ENCODE measurements around the gene THOC6. TPM values are rescaled to one million over a fixed set of nuclear protein-coding genes. Genes with fewer than 3 reads are reported as not detected.
"Not testable (repeated sequence)": the region's sequence is repeated elsewhere in the genome, so short reads cannot be mapped to it uniquely, and the experiment has no call there.

THOC6 gene

GRCh38 chr16:3074860-3075522 lies 51.2 kb downstream of the THOC6 start:
- no peaks in the 10 kb centered on the region for H3K79me2 ChIP-seq (ENCODE audit: control insufficient read depth, insufficient read depth, low read length)
- no peak overlapping the region for H2BK120ac ChIP-seq (ENCODE audit: low read depth, low read length)
- no peak overlapping the region for H3K56ac ChIP-seq (ENCODE audit: low read length)
- no peak overlapping the region for H3K4me3 ChIP-seq (ENCODE audit: low read length)
- no peak overlapping the region for H2AK5ac ChIP-seq (ENCODE audit: low read length)
- no peak overlapping the region for H3K27ac ChIP-seq (ENCODE audit: low read depth, low read length)
- no peak overlapping the region for H3K9ac ChIP-seq (ENCODE audit: low read length)
- DNase-seq = no peak
- WGBS (ENCODE audit: extremely low coverage, insufficient coverage, low lambda C conversion rate) = no CpG with 5 or more reads among the region's 9 CpGs
- no peak overlapping the region for H2BK15ac ChIP-seq (replicated peaks; ENCODE audit: low read depth)
- no peak overlapping the region for H3K23ac ChIP-seq (ENCODE audit: low read length)
- H3K27me3 ChIP-seq (ENCODE audit: insufficient read depth, low read length, poor library complexity) = no peaks in the 10 kb centered on the region
- no peak overlapping the region for H3K4ac ChIP-seq (ENCODE audit: low read depth, low read length)
- H4K5ac ChIP-seq (ENCODE audit: low read length) = no peak overlapping the region
- H4K8ac ChIP-seq (ENCODE audit: low read depth, low read length) = no peak overlapping the region
- H2BK5ac ChIP-seq (ENCODE audit: low read length) = no peak overlapping the region
- H3K36me3 ChIP-seq (ENCODE audit: control insufficient read depth, insufficient read depth, low read length) = no peaks in the 10 kb centered on the region
- H3K18ac ChIP-seq (ENCODE audit: low read length) = no peak overlapping the region
- no peaks in the 10 kb centered on the region for H3K79me1 ChIP-seq (ENCODE audit: low read length)
- H3K4me2 ChIP-seq (ENCODE audit: low read length) = no peak overlapping the region
- no peaks in the 10 kb centered on the region for H3K4me1 ChIP-seq (ENCODE audit: control insufficient read depth, low read depth, low read length)

- no peaks in the 10 kb centered on the region for H3K79me1 ChIP-seq (ENCODE audit: low read length)
- H3K18ac ChIP-seq (ENCODE audit: low read length) = no peak overlapping the region
- H4K5ac ChIP-seq (ENCODE audit: low read length) = no peak overlapping the region
- H3K27ac ChIP-seq (ENCODE audit: low read depth, low read length) = no peak overlapping the region
- no peak overlapping the region for H3K9ac ChIP-seq (ENCODE audit: low read length)
- H3K23ac ChIP-seq (ENCODE audit: low read length) = no peak overlapping the region
- no peak overlapping the region for H2BK5ac ChIP-seq (ENCODE audit: low read length)
- H4K8ac ChIP-seq (ENCODE audit: low read depth, low read length) = no peak overlapping the region
- H2BK15ac ChIP-seq (replicated peaks; ENCODE audit: low read depth) = no peak overlapping the region
- no peak overlapping the region for H3K56ac ChIP-seq (ENCODE audit: low read length)
- H3K36me3 ChIP-seq (ENCODE audit: control insufficient read depth, insufficient read depth, low read length) = no peaks in the 10 kb centered on the region
- H3K79me2 ChIP-seq (ENCODE audit: control insufficient read depth, insufficient read depth, low read length) = no peaks in the 10 kb centered on the region
- H2BK120ac ChIP-seq (ENCODE audit: low read depth, low read length) = no peak overlapping the region
- H3K4me1 ChIP-seq (ENCODE audit: control insufficient read depth, low read depth, low read length) = no peaks in the 10 kb centered on the region
- H3K4ac ChIP-seq (ENCODE audit: low read depth, low read length) = no peak overlapping the region
- no peak for DNase-seq
- H2AK5ac ChIP-seq (ENCODE audit: low read length) = no peak overlapping the region
- H3K4me2 ChIP-seq (ENCODE audit: low read length) = no peak overlapping the region
- no peak overlapping the region for H3K4me3 ChIP-seq (ENCODE audit: low read length)
- WGBS (ENCODE audit: extremely low coverage, insufficient coverage, low lambda C conversion rate) = no CpG with 5 or more reads among the region's 10 CpGs
- H3K27me3 ChIP-seq (ENCODE audit: insufficient read depth, low read length, poor library complexity) = no peaks in the 10 kb centered on the region
Measured at GRCh38 chr16:3075523-3075915, 51.7 kb downstream of the THOC6 start.

- not testable (repeated sequence) for DNase-seq; H2AK5ac ChIP-seq (ENCODE audit: low read length); H2BK5ac ChIP-seq (ENCODE audit: low read length); H3K4me1 ChIP-seq (ENCODE audit: control insufficient read depth, low read depth, low read length); H3K79me1 ChIP-seq (ENCODE audit: low read length); H3K4me3 ChIP-seq (ENCODE audit: low read length); H2BK120ac ChIP-seq (ENCODE audit: low read depth, low read length); H3K36me3 ChIP-seq (ENCODE audit: control insufficient read depth, insufficient read depth, low read length); H3K27me3 ChIP-seq (ENCODE audit: insufficient read depth, low read length, poor library complexity); H4K8ac ChIP-seq (ENCODE audit: low read depth, low read length); H4K5ac ChIP-seq (ENCODE audit: low read length); H3K23ac ChIP-seq (ENCODE audit: low read length); H3K9ac ChIP-seq (ENCODE audit: low read length); H3K27ac ChIP-seq (ENCODE audit: low read depth, low read length); H3K56ac ChIP-seq (ENCODE audit: low read length); H3K18ac ChIP-seq (ENCODE audit: low read length); H2BK15ac ChIP-seq (replicated peaks; ENCODE audit: low read depth); H3K4ac ChIP-seq (ENCODE audit: low read depth, low read length); H3K4me2 ChIP-seq (ENCODE audit: low read length); H3K79me2 ChIP-seq (ENCODE audit: control insufficient read depth, insufficient read depth, low read length)
- no CpG with 5 or more reads among the region's 6 CpGs for WGBS (ENCODE audit: extremely low coverage, insufficient coverage, low lambda C conversion rate)
Measured at GRCh38 chr16:3075946-3076345, 52.1 kb downstream of the THOC6 start.

- DNase-seq = no peak
- WGBS (ENCODE audit: extremely low coverage, insufficient coverage, low lambda C conversion rate) = no CpG with 5 or more reads among the region's 6 CpGs
- no peak overlapping the region for H2AK5ac ChIP-seq (ENCODE audit: low read length)
- H3K56ac ChIP-seq (ENCODE audit: low read length) = no peak overlapping the region
- H3K9ac ChIP-seq (ENCODE audit: low read length) = no peak overlapping the region
- H3K4me1 ChIP-seq (ENCODE audit: control insufficient read depth, low read depth, low read length) = no peaks in the 10 kb centered on the region
- no peaks in the 10 kb centered on the region for H3K27me3 ChIP-seq (ENCODE audit: insufficient read depth, low read length, poor library complexity)
- H3K4ac ChIP-seq (ENCODE audit: low read depth, low read length) = no peak overlapping the region
- H3K4me2 ChIP-seq (ENCODE audit: low read length) = no peak overlapping the region
- H4K5ac ChIP-seq (ENCODE audit: low read length) = no peak overlapping the region
- H3K4me3 ChIP-seq (ENCODE audit: low read length) = no peak overlapping the region
- no peaks in the 10 kb centered on the region for H3K79me2 ChIP-seq (ENCODE audit: control insufficient read depth, insufficient read depth, low read length)
- no peak overlapping the region for H4K8ac ChIP-seq (ENCODE audit: low read depth, low read length)
- no peak overlapping the region for H2BK15ac ChIP-seq (replicated peaks; ENCODE audit: low read depth)
- H3K27ac ChIP-seq (ENCODE audit: low read depth, low read length) = no peak overlapping the region
- H3K18ac ChIP-seq (ENCODE audit: low read length) = no peak overlapping the region
- H3K36me3 ChIP-seq (ENCODE audit: control insufficient read depth, insufficient read depth, low read length) = no peaks in the 10 kb centered on the region
- no peak overlapping the region for H2BK120ac ChIP-seq (ENCODE audit: low read depth, low read length)
- H2BK5ac ChIP-seq (ENCODE audit: low read length) = no peak overlapping the region
- no peak overlapping the region for H3K23ac ChIP-seq (ENCODE audit: low read length)
- H3K79me1 ChIP-seq (ENCODE audit: low read length) = no peaks in the 10 kb centered on the region
Measured at GRCh38 chr16:3076577-3076976, 52.7 kb downstream of the THOC6 start.

Small RNA genes within 50 kb of the gene (small RNA-seq; reads per million reads assigned to genes)
- not detected for gene LINC00514 (ENCODE audit: insufficient read depth)

Data from mesendoderm (in vitro differentiated cells).